Spleen (tissue), 11 donors: ENCODE data around the gene NPVF. TPM values are rescaled to one million over a fixed set of nuclear protein-coding genes. Genes with fewer than 3 reads are reported as not detected.

Experiments used
- DNase-seq: peaks from one replicate; pipeline ENCODE4 v3.0.0-alpha.2; 2020
- H3K27ac ChIP-seq, 8 donors: fragments of 200-600 bp; sonication (generic) in 7 of 8; 1 replicate in 4 of 8; 2 replicates in 4 of 8; pipeline versions ENCODE4 v1.5.0 to v1.8.0; 2016 to 2021; ENCODE audit warnings: inconsistent platforms in 4 of 8, mild to moderate bottlenecking in 4 of 8, moderate library complexity in 1 of 8
- H3K27me3 ChIP-seq, 7 donors: fragments of 200-600 bp; sonication (generic) in 6 of 7; replicated peaks in 1 of 7; 1 replicate in 4 of 7; 2 replicates in 3 of 7; pipeline versions ENCODE4 v1.5.0 to v1.8.0; 2016 to 2021; ENCODE audit warnings: inconsistent platforms in 3 of 7, mild to moderate bottlenecking in 1 of 7
- H3K36me3 ChIP-seq, 6 donors: fragments of 200-600 bp; sonication (generic) in 5 of 6; 1 replicate in 4 of 6; 2 replicates in 2 of 6; pipeline versions ENCODE4 v1.5.0 to v1.8.0; 2016 to 2021; ENCODE audit warnings: inconsistent platforms in 2 of 6
- H3K4me1 ChIP-seq, 6 donors: fragments of 200-600 bp; sonication (generic) in 5 of 6; 1 replicate in 3 of 6; 2 replicates in 3 of 6; pipeline versions ENCODE4 v1.5.0 to v1.8.0; 2016 to 2021; ENCODE audit warnings: inconsistent platforms in 3 of 6
- H3K4me3 ChIP-seq, 8 donors: fragments of 200-600 bp; sonication (generic) in 7 of 8; 1 replicate in 4 of 8; 2 replicates in 4 of 8; pipeline versions ENCODE4 v1.5.0 to v1.8.0; 2016 to 2021; ENCODE audit warnings: inconsistent platforms in 4 of 8, mild to moderate bottlenecking in 4 of 8, moderate library complexity in 2 of 8
- H3K9me3 ChIP-seq, 8 donors: fragments of 200-600 bp; sonication (generic) in 7 of 8; 1 replicate in 4 of 8; 2 replicates in 4 of 8; pipeline versions ENCODE4 v1.5.0 to v1.8.0; 2016 to 2021; ENCODE audit warnings: inconsistent platforms in 4 of 8
- POLR2A ChIP-seq, 3 donors: fragments of 450-650 bp; IDR thresholded peaks; one replicate each; pipeline ENCODE4 v1.5.1; 2017; ENCODE audit warnings: antibody characterized with exemption in 3 of 3, mild to moderate bottlenecking in 1 of 3
- POLR2AphosphoS5 ChIP-seq, 3 donors: sonication (generic); formaldehyde crosslinking; IDR thresholded peaks; one replicate each; pipeline ENCODE4 v1.5.1; 2017; ENCODE audit warnings: antibody characterized with exemption in 3 of 3
- WGBS, 5 donors: extraction: QIAGEN DNeasy Blood & Tissue Kit in 3 of 5; methylation state at CpG; one replicate each; pipeline versions ENCODE4 v1.1.5 to v1.1.7; 2013 to 2018; 5-methylcytosine and 5-hydroxymethylcytosine counted together
- intact Hi-C: fragments of 100-400 bp; cut with DNase I; formaldehyde crosslinking; loops from one replicate; pipeline ENCODE4 v1.15.0; 2023; ENCODE audit warnings: low total_unique reads
- polyA plus RNA-seq, 3 donors: library from polyadenylated mRNA; stranded (reverse); fragments of 200-250 nt; gene quantifications; one replicate each; pipeline ENCODE4 v1.2.1, GENCODE V29; 2013
- total RNA-seq, 7 donors: library from RNA; depleted of rRNA in 3 of 7; stranded (reverse); fragments of >200 nt in 3 of 7; fragmentation: NEBNext Ultra II Directional in 4 of 7; extraction: Animal tissue kit (Norgen Biotek cat#: 25700) in 4 of 7; gene quantifications; one replicate each; pipeline versions ENCODE4 v1.1.0 to v1.2.1, GENCODE V29; 2016 to 2021
- TF ChIP-seq, protein P1 (sequence below), 11 experiments: fragments of 200-600 bp in 7 of 11; fragments of 450-650 bp in 4 of 11; sonication (generic) in 4 of 11; IDR thresholded peaks in 8 of 11; conservative IDR thresholded peaks in 3 of 11; 1 replicate in 7 of 11; 2 replicates in 4 of 11; pipeline versions ENCODE4 v1.4.0 to v1.8.0; 2016 to 2021; ENCODE audit warnings: antibody characterized with exemption in 11 of 11, inconsistent platforms in 4 of 11, mild to moderate bottlenecking in 1 of 11
- donor health status: healthy with polysubstance abuse.
- donor health status: DM: no; HTN: no; CAD: no; lungs with moderate emphysema.
- donor health status: DM: no; HTN: no; CAD: no.
- donor health status: Bipolar disorder and iron deficiency.
- donor health status: healthy.
- donor health status: DM: no; HTN: no; CAD: no.
- donor health status: DM: yes; HTN: yes; CAD: no.

The NPVF gene
- total and polyA plus RNA-seq, 10 donors, result not detected

DNA sequence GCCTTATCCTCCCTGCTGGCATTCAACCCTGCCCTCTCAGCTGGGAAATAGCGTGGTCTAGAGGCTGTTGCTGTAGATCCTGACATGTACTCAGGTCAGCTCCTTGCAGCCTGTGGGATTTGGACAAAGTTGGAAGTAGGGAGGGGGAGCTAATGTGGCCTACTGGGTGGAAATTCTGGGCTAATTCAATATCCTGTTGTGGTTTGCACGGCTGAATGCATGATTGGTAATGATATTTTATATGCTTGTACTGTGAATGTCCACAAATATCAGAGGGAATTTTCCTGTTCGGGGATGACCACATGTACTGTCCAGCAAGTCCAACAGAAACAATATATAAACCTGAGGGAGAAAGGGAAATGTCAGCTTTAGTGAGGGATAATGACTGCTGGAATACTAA is 22.1 kb upstream of the NPVF start:
- H3K4me3 ChIP-seq, result no peak overlapping the region
- DNase-seq, result no peak
- H3K36me3 ChIP-seq, result no peaks in the 10 kb centered on the region
- H3K27me3 ChIP-seq, result no peaks in the 10 kb centered on the region
- WGBS, 5 donors, result 64 to 86% (median 78%) methylated on average over 3 of the region's 3 CpGs
- H3K9me3 ChIP-seq, result no peaks in the 10 kb centered on the region
- H3K27ac ChIP-seq, result no peak overlapping the region
- intact Hi-C loops, result loop anchor here (10.0 kb wide), 1 partner anchor 604 kb away; no protein-coding TSS in a partner anchor
- TF ChIP-seq, protein P1, sequence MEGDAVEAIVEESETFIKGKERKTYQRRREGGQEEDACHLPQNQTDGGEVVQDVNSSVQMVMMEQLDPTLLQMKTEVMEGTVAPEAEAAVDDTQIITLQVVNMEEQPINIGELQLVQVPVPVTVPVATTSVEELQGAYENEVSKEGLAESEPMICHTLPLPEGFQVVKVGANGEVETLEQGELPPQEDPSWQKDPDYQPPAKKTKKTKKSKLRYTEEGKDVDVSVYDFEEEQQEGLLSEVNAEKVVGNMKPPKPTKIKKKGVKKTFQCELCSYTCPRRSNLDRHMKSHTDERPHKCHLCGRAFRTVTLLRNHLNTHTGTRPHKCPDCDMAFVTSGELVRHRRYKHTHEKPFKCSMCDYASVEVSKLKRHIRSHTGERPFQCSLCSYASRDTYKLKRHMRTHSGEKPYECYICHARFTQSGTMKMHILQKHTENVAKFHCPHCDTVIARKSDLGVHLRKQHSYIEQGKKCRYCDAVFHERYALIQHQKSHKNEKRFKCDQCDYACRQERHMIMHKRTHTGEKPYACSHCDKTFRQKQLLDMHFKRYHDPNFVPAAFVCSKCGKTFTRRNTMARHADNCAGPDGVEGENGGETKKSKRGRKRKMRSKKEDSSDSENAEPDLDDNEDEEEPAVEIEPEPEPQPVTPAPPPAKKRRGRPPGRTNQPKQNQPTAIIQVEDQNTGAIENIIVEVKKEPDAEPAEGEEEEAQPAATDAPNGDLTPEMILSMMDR (IDR thresholded peaks at IDR 0.05 in 8 of 11, conservative IDR thresholded peaks at IDR 0.05 in 3 of 11), result no peak
- TF ChIP-seq POLR2AphosphoS5 (IDR thresholded peaks at IDR 0.05) (no peak), POLR2A (IDR thresholded peaks at IDR 0.05) (no peak)
- no peaks in the 10 kb centered on the region for H3K4me1 ChIP-seq

DNA sequence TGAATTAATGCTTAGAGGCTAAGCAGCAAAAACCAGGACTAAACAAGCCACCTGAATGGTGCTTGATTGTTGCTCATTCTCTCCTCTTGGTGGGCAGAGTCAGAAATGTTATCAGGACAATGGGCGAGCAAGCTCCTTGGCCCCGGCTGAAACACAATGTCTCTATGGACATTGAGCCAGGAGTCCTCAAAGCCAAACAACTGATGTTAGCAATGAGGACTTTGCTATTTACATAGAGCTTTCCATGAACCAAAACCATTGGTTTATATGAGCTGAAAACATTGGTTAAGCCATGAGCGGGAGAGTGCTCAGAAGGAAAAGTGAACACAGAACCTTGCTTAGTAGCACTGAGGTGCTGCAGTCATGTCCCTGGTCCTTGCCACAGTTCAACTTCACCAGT is 21.5 kb upstream of the NPVF start:
- Histone ChIP-seq H3K27me3 (no peaks in the 10 kb centered on the region), H3K9me3 (no peaks in the 10 kb centered on the region), H3K27ac (no peak overlapping the region), H3K36me3 (no peaks in the 10 kb centered on the region), H3K4me1 (no peaks in the 10 kb centered on the region), H3K4me3 (no peak overlapping the region)
- intact Hi-C loops, result loop anchor here (10.0 kb wide), 1 partner anchor 605 kb away; no protein-coding TSS in a partner anchor
- TF ChIP-seq POLR2AphosphoS5 (IDR thresholded peaks at IDR 0.05), result no peak
- TF ChIP-seq, protein P1 (IDR thresholded peaks at IDR 0.05 in 8 of 11, conservative IDR thresholded peaks at IDR 0.05 in 3 of 11), result no peak
- TF ChIP-seq POLR2A (IDR thresholded peaks at IDR 0.05), result no peak
- 96 to 99% (median 98%) methylated on average over 3 of the region's 3 CpGs for WGBS, 5 donors
- DNase-seq, result no peak

DNA sequence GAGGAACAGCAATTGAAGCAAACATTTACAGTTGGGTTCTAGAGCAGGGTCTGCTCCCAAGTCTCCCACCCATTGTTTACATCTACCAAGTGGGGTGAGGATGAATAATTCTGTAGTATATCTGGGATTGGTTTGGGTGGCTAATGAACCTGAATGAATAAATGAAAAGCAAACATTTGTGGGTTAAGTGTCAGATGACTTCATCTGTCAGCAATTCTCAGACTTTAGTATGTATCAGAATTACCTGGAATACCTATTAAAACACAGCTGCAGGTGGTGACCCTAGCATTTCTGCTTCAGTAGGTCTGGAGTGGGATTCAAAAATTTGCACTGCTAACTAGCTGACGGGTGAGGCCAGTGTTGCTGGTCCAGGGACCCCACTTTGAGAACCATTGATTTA is 18.0 kb upstream of the NPVF start:
- TF ChIP-seq POLR2A (IDR thresholded peaks at IDR 0.05), result no peak
- TF ChIP-seq, protein P1 (IDR thresholded peaks at IDR 0.05 in 8 of 11, conservative IDR thresholded peaks at IDR 0.05 in 3 of 11), result no peak
- TF ChIP-seq POLR2AphosphoS5 (IDR thresholded peaks at IDR 0.05), result no peak
- intact Hi-C loops, result no loop called here
- H3K36me3 ChIP-seq, result no peaks in the 10 kb centered on the region
- H3K27ac ChIP-seq, result no peak overlapping the region
- H3K4me3 ChIP-seq, result no peak overlapping the region
- no peak for DNase-seq
- no peaks in the 10 kb centered on the region for H3K4me1 ChIP-seq
- no peaks in the 10 kb centered on the region for H3K9me3 ChIP-seq
- H3K27me3 ChIP-seq, result no peaks in the 10 kb centered on the region
- WGBS, 5 donors, result 75 to 97% (median 86%) methylated on average over 1 of the region's 1 CpG

DNA sequence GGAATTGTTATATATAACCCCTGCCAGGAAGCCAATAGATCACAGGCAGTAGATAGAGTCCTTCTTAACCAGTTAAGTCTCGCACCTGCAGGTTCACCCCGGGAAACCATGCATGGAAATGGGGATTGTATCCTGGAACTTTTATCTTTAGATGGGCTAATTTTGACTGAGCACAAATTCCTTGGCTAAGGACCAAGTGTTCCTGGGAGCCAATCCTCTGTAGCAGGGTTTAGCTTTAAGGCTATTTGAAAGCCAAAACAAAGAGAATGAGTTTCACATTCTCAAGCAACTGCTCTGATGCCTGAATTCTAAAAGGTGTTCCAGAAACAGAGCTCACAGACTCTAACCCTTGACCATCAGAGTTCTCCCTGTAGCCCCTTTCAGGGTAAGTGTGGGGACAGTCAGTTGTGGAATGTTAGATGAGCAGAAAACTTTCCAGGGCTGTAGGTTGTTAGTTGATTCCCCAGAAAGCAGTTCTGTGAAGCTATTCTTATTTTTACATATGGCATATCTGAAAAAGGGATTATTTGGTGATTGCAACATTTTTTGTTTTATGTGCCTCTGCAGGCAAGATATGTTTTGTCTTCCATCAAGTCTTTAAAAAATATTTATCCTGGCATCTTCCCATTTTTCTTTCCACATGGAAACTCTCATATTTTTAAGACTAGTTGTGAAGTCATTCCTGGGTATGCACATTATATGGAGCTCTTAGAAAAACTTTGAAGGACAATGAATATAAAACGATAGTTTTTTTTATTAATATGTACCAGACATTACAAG is 16.2 kb upstream of the NPVF start:
- H3K4me3 ChIP-seq, result no peak overlapping the region
- H3K27me3 ChIP-seq, result peaks cover 0 to 5% (median 0%) of the 10 kb centered on the region in 7 donors
- intact Hi-C loops, result no loop called here
- no peak overlapping the region for H3K27ac ChIP-seq
- H3K9me3 ChIP-seq, result no peaks in the 10 kb centered on the region
- H3K4me1 ChIP-seq, result no peaks in the 10 kb centered on the region
- no peak for TF ChIP-seq POLR2A (IDR thresholded peaks at IDR 0.05)
- no peak for TF ChIP-seq POLR2AphosphoS5 (IDR thresholded peaks at IDR 0.05)
- TF ChIP-seq, protein P1 (IDR thresholded peaks at IDR 0.05 in 8 of 11, conservative IDR thresholded peaks at IDR 0.05 in 3 of 11), result no peak
- DNase-seq, result no peak
- 68 to 75% (median 70%) methylated on average over 3 of the region's 3 CpGs for WGBS, 5 donors
- H3K36me3 ChIP-seq, result no peaks in the 10 kb centered on the region
